Esophagus squamous epithelium (tissue), 5 donors: ENCODE data around the gene MEIS1. TPM values are rescaled to one million over a fixed set of nuclear protein-coding genes. Genes with fewer than 3 reads are reported as not detected.
"Not testable (repeated sequence)": the region's sequence is repeated elsewhere in the genome, so short reads cannot be mapped to it uniquely, and the experiment has no call there.

Source experiments
- DNase-seq: peaks from one replicate; lab custom pipeline; 2025; lab: John Stamatoyannopoulos, UW
- H3K27ac ChIP-seq, 4 donors: fragments of 200-600 bp; sonication (generic); one replicate each; pipeline ENCODE4 v1.5.1; 2016 to 2019; ENCODE audit warnings: mild to moderate bottlenecking in 1 of 4
- H3K27me3 ChIP-seq, 4 donors: fragments of 200-600 bp; sonication (generic); 1 replicate in 3 of 4; 2 replicates in 1 of 4; pipeline versions ENCODE4 v1.5.1 to v1.6.0; 2017 to 2021; ENCODE audit warnings: antibody characterized with exemption in 1 of 4
- H3K36me3 ChIP-seq, 3 donors: fragments of 200-600 bp; sonication (generic); one replicate each; pipeline ENCODE4 v1.5.1; 2016 to 2019
- H3K4me1 ChIP-seq, 3 donors: fragments of 200-600 bp; sonication (generic); one replicate each; pipeline ENCODE4 v1.5.1; 2017 to 2019
- H3K4me3 ChIP-seq, 4 donors: fragments of 200-600 bp; sonication (generic); 1 replicate in 3 of 4; 2 replicates in 1 of 4; pipeline ENCODE4 v1.5.1; 2016 to 2019; ENCODE audit warnings: mild to moderate bottlenecking in 2 of 4, moderate library complexity in 1 of 4
- H3K9me3 ChIP-seq, 3 donors: fragments of 200-600 bp; sonication (generic); one replicate each; pipeline ENCODE4 v1.5.1; 2016 to 2019
- POLR2A ChIP-seq, 4 donors: fragments of 450-650 bp; IDR thresholded peaks; one replicate each; pipeline ENCODE4 v1.6.1; 2017; ENCODE audit warnings: antibody characterized with exemption in 4 of 4, mild to moderate bottlenecking in 4 of 4, moderate library complexity in 3 of 4
- WGBS, 2 donors: methylation state at CpG; one replicate each; pipeline ENCODE4 v1.1.5; 2018; 5-methylcytosine and 5-hydroxymethylcytosine counted together
- intact Hi-C: fragments of 100-400 bp; cut with DNase I; formaldehyde crosslinking; loops from one replicate; pipeline ENCODE4 v1.15.0; 2022
- total RNA-seq, 4 donors: library from RNA; depleted of rRNA; stranded (reverse); fragments of >200 nt; gene quantifications; one replicate each; pipeline ENCODE4 v1.1.0, GENCODE V29; 2016
- TF ChIP-seq, protein P1 (sequence below), 6 experiments: fragments of 450-650 bp in 4 of 6; fragments of 200-600 bp in 2 of 6; sonication (generic) in 2 of 6; IDR thresholded peaks; one replicate each; pipeline ENCODE4 v1.5.1; 2016 to 2019; ENCODE audit warnings: antibody characterized with exemption in 6 of 6, mild to moderate bottlenecking in 4 of 6, moderate library complexity in 4 of 6
- donor health status: DM: yes; HTN: yes; CAD: no.

MEIS1 gene
- total RNA-seq, 4 donors from 2014 or later, result 17.8 to 56.1 (median 28.5) TPM

DNA sequence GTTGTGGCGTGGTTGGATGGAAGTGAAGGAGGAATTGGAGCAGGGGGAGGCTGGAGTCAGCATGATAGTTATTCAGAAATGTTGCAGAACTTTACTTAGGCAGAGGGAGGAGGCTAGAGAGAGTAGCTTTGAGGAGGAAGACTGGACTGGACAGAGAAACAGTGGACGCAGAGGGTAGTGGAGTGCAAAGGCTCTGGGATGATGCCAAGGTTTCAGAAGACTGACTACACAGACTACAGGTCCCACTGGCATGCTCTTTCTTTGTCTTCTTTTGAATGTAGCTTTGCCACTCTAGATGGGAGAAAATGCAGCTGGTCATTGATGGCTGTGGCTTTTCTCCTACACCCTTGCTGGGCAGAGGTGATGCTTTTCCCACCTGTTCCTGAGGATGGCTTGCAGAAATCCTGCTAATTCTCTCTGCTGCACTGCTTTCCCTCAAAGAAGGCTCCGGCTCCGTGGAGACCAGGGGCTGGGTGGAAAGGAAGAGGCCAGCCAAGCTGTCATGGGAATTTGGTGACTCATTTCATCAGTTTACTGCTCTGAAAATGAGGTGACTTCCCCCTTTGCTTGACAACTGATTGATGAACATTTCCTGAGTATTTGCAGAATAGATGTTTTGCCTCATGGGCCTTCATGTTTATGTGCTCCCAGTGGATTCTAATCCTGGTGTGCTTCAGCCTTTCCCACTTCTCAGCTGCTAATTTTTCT lies 42.4 kb downstream of the MEIS1 start:
- H3K27ac ChIP-seq, result peak overlapping the region in 2 of 4 donors; percentile 14 to 52
- no peak for TF ChIP-seq POLR2A (IDR thresholded peaks at IDR 0.05)
- TF ChIP-seq, protein P1, sequence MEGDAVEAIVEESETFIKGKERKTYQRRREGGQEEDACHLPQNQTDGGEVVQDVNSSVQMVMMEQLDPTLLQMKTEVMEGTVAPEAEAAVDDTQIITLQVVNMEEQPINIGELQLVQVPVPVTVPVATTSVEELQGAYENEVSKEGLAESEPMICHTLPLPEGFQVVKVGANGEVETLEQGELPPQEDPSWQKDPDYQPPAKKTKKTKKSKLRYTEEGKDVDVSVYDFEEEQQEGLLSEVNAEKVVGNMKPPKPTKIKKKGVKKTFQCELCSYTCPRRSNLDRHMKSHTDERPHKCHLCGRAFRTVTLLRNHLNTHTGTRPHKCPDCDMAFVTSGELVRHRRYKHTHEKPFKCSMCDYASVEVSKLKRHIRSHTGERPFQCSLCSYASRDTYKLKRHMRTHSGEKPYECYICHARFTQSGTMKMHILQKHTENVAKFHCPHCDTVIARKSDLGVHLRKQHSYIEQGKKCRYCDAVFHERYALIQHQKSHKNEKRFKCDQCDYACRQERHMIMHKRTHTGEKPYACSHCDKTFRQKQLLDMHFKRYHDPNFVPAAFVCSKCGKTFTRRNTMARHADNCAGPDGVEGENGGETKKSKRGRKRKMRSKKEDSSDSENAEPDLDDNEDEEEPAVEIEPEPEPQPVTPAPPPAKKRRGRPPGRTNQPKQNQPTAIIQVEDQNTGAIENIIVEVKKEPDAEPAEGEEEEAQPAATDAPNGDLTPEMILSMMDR (IDR thresholded peaks at IDR 0.05), result no peak
- 45 to 57% methylated on average over 3 to 4 of the region's 4 CpGs for WGBS, 2 donors
- intact Hi-C loops, result no loop called here
- no peak for DNase-seq
- H3K9me3 ChIP-seq, result no peaks in the 10 kb centered on the region
- H3K27me3 ChIP-seq, result no peaks in the 10 kb centered on the region
- H3K36me3 ChIP-seq, result peaks cover 0 to 73% (median 0%) of the 10 kb centered on the region in 3 donors
- H3K4me3 ChIP-seq, result peak overlapping the region in 1 of 4 donors; percentile 5
- peaks cover 3 to 62% (median 18%) of the 10 kb centered on the region in 3 donors for H3K4me1 ChIP-seq

DNA sequence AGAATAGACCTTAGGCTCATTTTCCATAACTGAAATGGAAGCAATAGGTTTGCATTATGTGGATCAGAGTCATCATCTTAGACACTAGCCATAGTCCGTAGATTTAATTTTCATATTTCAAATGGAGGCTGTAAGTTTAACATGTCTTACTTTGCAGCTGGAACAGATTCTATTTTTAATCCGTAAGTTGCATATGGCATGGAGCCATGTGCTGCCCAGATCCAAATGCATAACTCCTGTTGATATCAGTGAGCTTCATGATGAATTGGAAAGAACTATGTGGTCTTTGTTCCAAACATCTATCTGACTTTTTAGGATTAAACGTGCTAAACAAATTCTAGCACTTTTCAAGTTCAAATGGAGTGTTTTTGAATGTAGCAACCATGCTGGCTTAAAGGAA lies 43.4 kb downstream of the MEIS1 start:
- no peak for DNase-seq
- H3K9me3 ChIP-seq, result no peaks in the 10 kb centered on the region
- intact Hi-C loops, result no loop called here
- TF ChIP-seq, protein P1 (IDR thresholded peaks at IDR 0.05), result no peak
- no peak for TF ChIP-seq POLR2A (IDR thresholded peaks at IDR 0.05)
- no peaks in the 10 kb centered on the region for H3K27me3 ChIP-seq
- peaks cover 0 to 74% (median 0%) of the 10 kb centered on the region in 3 donors for H3K36me3 ChIP-seq
- peak overlapping the region in 1 of 4 donors; percentile 52 for H3K27ac ChIP-seq
- 31 to 36% methylated on average over 3 of the region's 3 CpGs for WGBS, 2 donors
- no peak overlapping the region for H3K4me3 ChIP-seq
- H3K4me1 ChIP-seq, result peaks cover 3 to 62% (median 18%) of the 10 kb centered on the region in 3 donors

DNA sequence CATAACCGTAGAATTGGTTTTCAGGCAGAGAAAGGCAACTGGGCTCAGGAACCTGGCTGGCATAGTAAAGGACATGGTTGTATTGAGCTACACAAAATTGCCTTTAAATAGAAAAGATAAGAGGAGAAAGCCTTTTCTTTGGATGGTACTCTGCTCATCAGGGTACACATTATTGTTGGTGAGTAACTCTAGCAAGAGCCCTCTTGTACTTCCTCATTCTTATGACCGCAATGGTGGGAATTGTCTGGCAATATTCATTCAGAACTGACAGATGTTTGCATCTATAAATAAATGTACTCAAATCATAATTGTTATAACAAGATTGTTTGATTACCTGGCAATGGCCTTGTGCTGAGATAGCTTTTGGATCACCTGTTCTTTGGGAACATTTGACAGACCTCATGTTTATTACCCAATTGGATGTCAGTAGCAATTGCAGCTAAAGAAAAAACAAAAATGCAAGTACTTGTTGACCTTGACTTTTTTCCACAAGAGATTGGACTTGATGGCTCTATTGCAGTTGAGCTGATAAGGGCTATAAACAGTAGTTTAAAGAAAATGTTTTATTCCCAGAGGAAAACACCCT lies 43.9 kb downstream of the MEIS1 start:
- H3K4me3 ChIP-seq, result no peak overlapping the region
- intact Hi-C loops, result no loop called here
- no peak for DNase-seq
- no peaks in the 10 kb centered on the region for H3K9me3 ChIP-seq
- peaks cover 3 to 62% (median 18%) of the 10 kb centered on the region in 3 donors for H3K4me1 ChIP-seq
- H3K36me3 ChIP-seq, result peaks cover 0 to 75% (median 0%) of the 10 kb centered on the region in 3 donors
- WGBS, 2 donors, result 46 to 52% methylated on average over 2 of the region's 2 CpGs
- H3K27ac ChIP-seq, result peak overlapping the region in 1 of 4 donors; percentile 52
- TF ChIP-seq, protein P1 (IDR thresholded peaks at IDR 0.05), result no peak
- no peak for TF ChIP-seq POLR2A (IDR thresholded peaks at IDR 0.05)
- H3K27me3 ChIP-seq, result no peaks in the 10 kb centered on the region

DNA sequence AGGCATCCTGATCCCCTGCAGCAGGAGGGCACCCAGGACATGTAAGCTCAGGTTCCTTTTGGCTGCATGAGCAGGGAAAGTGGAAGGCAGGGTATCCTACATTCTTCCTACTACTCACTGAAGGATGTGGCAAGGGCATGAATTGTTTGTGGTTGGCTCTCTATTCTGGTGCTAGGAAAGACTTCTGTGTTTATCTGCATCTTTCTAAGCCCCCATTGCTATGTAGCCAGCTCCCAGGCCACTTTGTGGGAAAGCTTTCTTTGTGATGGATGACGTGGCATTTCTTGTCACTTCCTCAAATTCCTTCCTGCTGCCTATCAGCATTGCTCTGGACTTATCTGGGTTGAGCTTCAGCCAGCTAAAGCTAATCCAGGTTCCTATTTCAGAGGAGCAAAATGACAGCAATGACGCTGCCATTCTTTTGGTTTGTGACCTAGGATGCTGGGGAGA lies 46.2 kb downstream of the MEIS1 start:
- Histone ChIP-seq H3K36me3 (peaks cover 0 to 80% (median 0%) of the 10 kb centered on the region in 3 donors), H3K4me3 (no peak overlapping the region), H3K27ac (no peak overlapping the region), H3K4me1 (peaks cover 3 to 53% (median 15%) of the 10 kb centered on the region in 3 donors), H3K9me3 (no peaks in the 10 kb centered on the region), H3K27me3 (no peaks in the 10 kb centered on the region)
- 43 to 66% methylated on average over 2 of the region's 2 CpGs for WGBS, 2 donors
- intact Hi-C loops, result no loop called here
- no peak for DNase-seq
- TF ChIP-seq POLR2A (IDR thresholded peaks at IDR 0.05), result no peak
- TF ChIP-seq, protein P1 (IDR thresholded peaks at IDR 0.05), result no peak

DNA sequence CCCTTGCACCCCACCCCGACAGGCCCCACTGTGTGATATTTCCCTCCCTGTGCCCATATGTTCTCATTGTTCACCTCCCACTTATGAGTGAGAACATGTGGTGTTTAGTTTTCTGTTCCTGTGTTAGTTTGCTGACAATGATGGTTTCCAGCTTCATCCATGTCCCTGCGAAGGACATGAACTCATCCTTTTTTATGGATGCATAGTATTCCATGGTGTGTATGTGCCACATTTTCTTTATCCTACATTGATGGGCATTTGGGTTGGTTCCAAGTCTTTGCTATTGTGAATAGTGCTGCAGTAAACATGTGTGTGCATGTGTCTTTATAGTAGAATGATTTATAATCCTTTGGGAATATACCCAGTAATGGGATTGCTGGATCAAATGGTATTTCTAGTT lies 50.3 kb downstream of the MEIS1 start:
- intact Hi-C loops, H3K27me3 ChIP-seq, H3K9me3 ChIP-seq, H3K4me3 ChIP-seq, DNase-seq, H3K27ac ChIP-seq: not testable (repeated sequence)
- 92 to 96% methylated on average over 2 of the region's 2 CpGs for WGBS, 2 donors
- H3K36me3 ChIP-seq, result peaks cover 0 to 71% (median 0%) of the 10 kb centered on the region in 3 donors
- H3K4me1 ChIP-seq, result peaks cover 0 to 40% (median 5%) of the 10 kb centered on the region in 3 donors
